Activated CD4-positive, alpha-beta T cell treated with anti-CD3 and anti-CD28 coated beads, Interleukin-2, amount 10 ng/mL, durations not matched to agents 24 days and 14 days (primary cell): ENCODE data around the gene CRACR2A. TPM values are rescaled to one million over a fixed set of nuclear protein-coding genes. Genes with fewer than 3 reads are reported as not detected.

Source experiments
- DNase-seq: peaks from one replicate; pipeline ENCODE4 v3.0.0; 2022
- H3K27ac Mint-ChIP-seq: one replicate; pipeline ENCODE4 v1.8.0; 2022; ENCODE audit warnings: mild to moderate bottlenecking, mixed read lengths
- H3K27me3 Mint-ChIP-seq: one replicate; pipeline ENCODE4 v1.8.0; 2022; ENCODE audit warnings: mixed read lengths
- H3K36me3 Mint-ChIP-seq: one replicate; pipeline ENCODE4 v1.8.0; 2022; ENCODE audit warnings: low read depth, mild to moderate bottlenecking, mixed read lengths
- H3K4me1 Mint-ChIP-seq: one replicate; pipeline ENCODE4 v1.8.0; 2021; ENCODE audit warnings: mixed read lengths
- H3K4me3 Mint-ChIP-seq: one replicate; pipeline ENCODE4 v1.8.0; 2022; ENCODE audit warnings: mild to moderate bottlenecking, moderate library complexity, mixed read lengths
- H3K9me3 Mint-ChIP-seq: one replicate; pipeline ENCODE4 v1.8.0; 2021; ENCODE audit warnings: mixed read lengths
- intact Hi-C: fragments of 100-400 bp; cut with micrococcal nuclease; formaldehyde crosslinking; loops from one replicate; pipeline ENCODE4 v1.15.1; 2023
- total RNA-seq: library from RNA; stranded (reverse); gene quantifications from 2 replicates; pipeline ENCODE4 v1.2.3, GENCODE V29; 2022

Gene CRACR2A
- total RNA-seq, 1 donor from 2014 or later, result 27.0 TPM

DNA sequence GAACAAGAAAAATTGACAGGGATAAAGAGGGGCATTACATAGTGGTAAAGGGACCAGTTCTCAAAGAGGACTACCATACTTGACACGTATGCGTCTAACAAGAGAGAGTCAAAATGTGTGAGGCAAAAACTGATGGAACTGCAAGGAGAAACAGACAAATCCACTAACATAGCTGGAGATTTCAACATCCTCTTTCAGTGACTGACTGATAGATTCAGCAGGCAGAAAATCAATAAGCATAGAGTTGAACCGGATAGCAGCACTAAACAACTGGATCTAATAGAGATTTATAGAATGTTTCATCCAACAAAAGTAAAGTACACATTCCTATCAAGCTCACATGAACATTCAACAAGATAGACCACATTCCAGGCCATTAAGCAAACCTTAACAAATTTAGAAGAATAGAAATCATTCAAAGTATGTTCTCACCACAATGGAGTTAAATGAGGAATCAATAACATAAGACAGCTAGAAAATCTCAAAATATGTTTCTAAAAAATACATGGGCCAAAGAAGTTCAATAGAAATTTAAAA lies 16.1 kb upstream of the CRACR2A start:
- Mint-ChIP-seq H3K4me3 (no peak overlapping the region), H3K27me3 (no peaks in the 10 kb centered on the region), H3K9me3 (no peaks in the 10 kb centered on the region), H3K36me3 (no peaks in the 10 kb centered on the region), H3K27ac (no peak overlapping the region), H3K4me1 (peaks cover 12% of the 10 kb centered on the region)
- intact Hi-C loops, result no loop called here
- no peak for DNase-seq

DNA sequence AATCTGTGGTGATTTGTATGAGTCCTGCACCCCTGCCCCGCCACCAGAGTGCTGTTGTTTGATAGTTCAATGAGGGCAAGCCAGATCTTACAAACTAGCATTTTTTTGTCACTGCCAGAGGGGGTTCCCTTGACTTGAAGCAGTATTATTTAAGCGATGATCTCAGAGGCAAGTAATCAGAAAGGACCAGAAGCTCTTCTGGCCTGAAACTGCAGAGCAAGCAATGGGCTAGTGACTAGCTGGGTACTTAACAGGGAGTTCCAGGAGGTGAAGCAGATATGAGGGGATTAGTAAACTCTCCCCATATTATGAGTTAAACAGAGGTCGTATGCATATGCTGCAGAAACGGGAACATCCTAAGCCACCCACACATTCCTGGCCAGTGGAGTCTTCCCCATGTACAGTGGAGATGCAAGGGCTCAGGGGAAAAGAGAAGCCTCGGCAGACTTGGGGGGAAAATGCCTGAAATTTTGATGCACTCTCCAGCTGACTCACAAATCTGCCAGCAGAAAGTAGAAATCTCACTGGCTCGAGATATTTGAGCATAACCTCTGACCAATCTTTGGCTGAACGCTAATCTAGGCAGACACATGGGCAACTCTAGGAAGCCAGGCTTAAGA lies 8.3 kb upstream of the CRACR2A start:
- Mint-ChIP-seq H3K27me3 (no peaks in the 10 kb centered on the region), H3K36me3 (peaks cover 16% of the 10 kb centered on the region), H3K4me1 (peaks cover 7% of the 10 kb centered on the region), H3K9me3 (no peaks in the 10 kb centered on the region), H3K4me3 (no peak overlapping the region), H3K27ac (no peak overlapping the region)
- peak; percentile 28 for DNase-seq
- intact Hi-C loops, result no loop called here

- Mint-ChIP-seq H3K4me3 (no peak overlapping the region), H3K27me3 (no peaks in the 10 kb centered on the region), H3K27ac (no peak overlapping the region), H3K36me3 (peaks cover 16% of the 10 kb centered on the region), H3K9me3 (no peaks in the 10 kb centered on the region), H3K4me1 (peaks cover 7% of the 10 kb centered on the region)
- intact Hi-C loops, result loop anchor here (10.0 kb wide), 1 partner anchor 965 kb away; the partner anchor contains the start of gene FKBP4
- DNase-seq, result peak; percentile 29
Observed at GRCh38 chr12:3759878-3760277, 7.0 kb upstream of the CRACR2A start.

DNA sequence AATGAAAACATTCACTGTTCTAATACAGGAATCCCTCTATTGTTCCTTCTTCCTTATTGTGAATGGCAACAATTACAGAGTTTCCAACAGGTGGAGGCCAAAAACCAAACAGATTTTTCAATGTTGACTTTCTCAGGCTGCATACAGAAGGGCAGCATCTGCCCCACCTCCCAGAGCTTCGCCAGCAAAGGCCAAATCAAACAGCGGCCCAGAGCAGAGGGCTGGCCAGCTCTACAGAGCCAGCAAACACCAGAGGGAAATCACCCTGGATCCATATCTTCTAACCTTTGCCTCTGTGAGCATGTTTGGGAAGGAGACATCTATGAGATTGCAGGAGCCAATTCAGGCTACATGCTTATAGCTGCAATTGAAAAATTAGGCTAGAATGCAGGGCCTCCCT lies 4.4 kb upstream of the CRACR2A start:
- Mint-ChIP-seq H3K4me3 (no peak overlapping the region), H3K27ac (no peak overlapping the region), H3K9me3 (no peaks in the 10 kb centered on the region), H3K4me1 (peaks cover 16% of the 10 kb centered on the region), H3K36me3 (peaks cover 18% of the 10 kb centered on the region), H3K27me3 (no peaks in the 10 kb centered on the region)
- intact Hi-C loops, result loop anchor here (10.0 kb wide), 1 partner anchor 962 kb away; the partner anchor contains the start of gene FKBP4
- DNase-seq, result no peak

DNA sequence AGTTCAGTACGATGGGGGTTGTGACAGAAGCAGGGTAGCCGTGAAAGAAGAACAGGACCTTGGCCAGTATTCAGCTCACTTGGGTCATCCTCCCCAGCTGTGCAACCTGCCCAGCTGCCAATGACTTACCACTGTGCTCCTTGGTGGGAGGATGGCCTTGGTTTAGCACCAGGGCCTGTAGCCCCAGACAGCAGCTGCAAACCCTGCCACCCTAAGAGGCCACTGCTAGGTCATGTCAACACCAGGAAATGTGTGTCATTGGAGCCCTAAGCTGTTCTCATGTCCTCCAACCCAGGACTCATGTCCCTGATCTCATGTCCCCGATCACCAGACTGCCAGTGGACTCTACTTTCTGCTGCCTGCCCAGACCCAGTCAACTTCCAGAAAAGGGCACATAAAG lies 3.0 kb upstream of the CRACR2A start:
- intact Hi-C loops, result loop anchor here (10.0 kb wide), 1 partner anchor 961 kb away; the partner anchor contains the start of gene FKBP4
- Mint-ChIP-seq H3K36me3 (peaks cover 29% of the 10 kb centered on the region), H3K9me3 (no peaks in the 10 kb centered on the region), H3K4me1 (peaks cover 30% of the 10 kb centered on the region), H3K4me3 (no peak overlapping the region), H3K27ac (no peak overlapping the region), H3K27me3 (no peaks in the 10 kb centered on the region)
- no peak for DNase-seq

DNA sequence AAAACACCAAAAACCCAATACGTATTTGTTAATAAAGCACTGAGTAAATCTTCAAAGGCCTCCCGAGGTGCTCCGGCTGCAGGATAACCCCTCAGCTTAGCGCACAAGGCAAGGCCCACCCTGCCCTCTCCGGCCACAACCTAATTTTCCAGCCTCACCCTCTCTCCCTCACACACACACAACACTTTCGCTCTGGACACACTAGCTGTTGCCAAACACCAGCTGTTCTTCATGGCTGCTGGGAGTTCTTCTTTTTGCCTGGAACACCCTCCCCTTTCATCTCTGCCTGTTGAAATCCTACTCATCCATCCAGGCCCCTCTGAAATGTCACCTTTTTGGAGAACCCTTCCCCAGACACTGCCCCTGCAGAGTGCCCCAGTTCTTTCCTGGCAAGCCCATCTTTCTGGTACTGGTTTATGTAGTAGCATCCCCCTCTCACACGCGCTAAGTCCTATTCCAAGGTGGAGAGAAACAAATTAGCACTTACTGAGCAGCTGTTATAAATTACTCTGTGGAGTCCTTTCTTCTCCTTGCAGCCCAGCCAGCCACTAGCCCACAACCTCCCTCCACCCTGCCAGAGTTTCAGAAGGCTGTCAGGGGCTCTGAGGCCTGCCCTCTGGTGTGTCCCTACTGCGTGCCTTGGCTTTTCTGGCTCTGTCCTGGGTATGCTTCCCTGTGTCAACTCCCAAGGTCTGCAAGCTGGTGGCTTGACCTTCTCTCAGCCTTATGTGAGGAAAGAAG lies 805 bp upstream of the CRACR2A start:
- intact Hi-C loops, result loop anchor here (1.0 to 10.0 kb wide), 8 partner anchors 49 to 959 kb away; partner anchors contain the start of genes AKAP3, CCND2, FKBP4 and NDUFA9
- Mint-ChIP-seq H3K36me3 (peaks cover 39% of the 10 kb centered on the region), H3K9me3 (no peaks in the 10 kb centered on the region)

GRCh38 chr12:3752096-3752709 lies 706 bp downstream of the CRACR2A start:
- Mint-ChIP-seq H3K27me3 (no peaks in the 10 kb centered on the region), H3K27ac (peak overlapping the region; percentile 98), H3K4me1 (peaks cover 51% of the 10 kb centered on the region), H3K36me3 (peaks cover 41% of the 10 kb centered on the region), H3K9me3 (no peaks in the 10 kb centered on the region), H3K4me3 (peak overlapping the region; percentile 90)
- DNase-seq, result peak; percentile 93
- intact Hi-C loops, result loop anchor here (1.0 to 10.0 kb wide), 8 partner anchors 24 to 957 kb away; partner anchors contain the start of genes AKAP3, CCND2, FKBP4 and NDUFA9

More for the DNA sequence above, 805 bp upstream of the CRACR2A start:
- peaks cover 42% of the 10 kb centered on the region for H3K4me1 Mint-ChIP-seq
- H3K27ac Mint-ChIP-seq, result peak overlapping the region; percentile 98
- peak overlapping the region; percentile 90 for H3K4me3 Mint-ChIP-seq
- DNase-seq, result peak; percentile 70
- H3K27me3 Mint-ChIP-seq, result no peaks in the 10 kb centered on the region

DNA sequence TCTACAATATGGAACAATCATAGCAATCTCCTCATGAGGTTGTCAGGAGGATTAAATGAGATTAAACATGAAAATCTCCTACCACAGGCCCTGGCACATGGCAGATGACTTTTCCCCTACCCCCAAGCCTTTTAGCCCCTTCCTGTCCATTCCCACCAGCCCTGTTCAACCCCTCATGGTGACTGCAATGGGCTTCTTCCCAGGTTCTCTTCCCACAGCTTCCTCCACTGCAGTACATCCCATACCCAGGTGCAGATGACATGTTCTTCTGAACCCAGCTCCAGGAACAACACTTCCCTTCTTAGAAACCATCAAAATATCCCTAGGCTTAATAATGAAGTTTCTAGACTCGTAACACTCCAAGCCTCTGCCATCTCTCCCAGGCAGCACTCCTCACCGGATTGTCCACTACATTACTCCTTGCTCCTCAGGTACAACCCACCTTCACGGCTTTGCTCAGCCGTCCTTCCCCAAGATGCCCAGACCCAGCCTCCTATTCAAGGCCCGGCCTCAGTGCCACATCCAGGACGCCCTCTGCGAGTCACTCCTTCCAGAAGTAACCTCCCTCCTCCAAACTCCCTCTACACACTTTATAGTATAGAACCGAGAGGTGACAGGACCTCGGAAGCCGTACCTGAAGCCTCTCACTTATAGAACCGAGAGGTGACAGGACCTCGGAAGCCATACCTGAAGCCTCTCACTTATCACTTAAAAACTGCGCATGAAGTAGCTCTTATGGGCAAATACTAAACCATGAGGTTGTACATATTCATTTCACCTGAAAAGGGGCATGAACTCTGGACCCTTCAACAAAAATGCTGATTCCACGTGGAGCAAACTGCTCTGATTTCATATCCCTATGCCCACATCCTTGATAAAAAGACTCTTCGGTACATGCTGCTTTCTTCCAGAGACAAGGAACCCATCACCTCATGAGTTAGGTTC lies 1.5 kb downstream of the CRACR2A start:
- peaks cover 55% of the 10 kb centered on the region for H3K4me1 Mint-ChIP-seq
- DNase-seq, result no peak

GRCh38 chr12:3750616-3751015 lies 2.3 kb downstream of the CRACR2A start:
- Mint-ChIP-seq H3K4me3 (peak overlapping the region; percentile 90), H3K27ac (peak overlapping the region; percentile 98), H3K27me3 (no peaks in the 10 kb centered on the region), H3K9me3 (peaks cover 4% of the 10 kb centered on the region), H3K36me3 (peaks cover 50% of the 10 kb centered on the region), H3K4me1 (peaks cover 59% of the 10 kb centered on the region)
- DNase-seq, result no peak
- intact Hi-C loops, result loop anchor here (5.0 to 10.0 kb wide), 5 partner anchors 52 to 956 kb away; partner anchors contain the start of genes FKBP4 and PARP11

More for the DNA sequence above, 1.5 kb downstream of the CRACR2A start:
- Mint-ChIP-seq H3K27ac (peak overlapping the region; percentile 98), H3K36me3 (peaks cover 43% of the 10 kb centered on the region), H3K9me3 (no peaks in the 10 kb centered on the region), H3K27me3 (no peaks in the 10 kb centered on the region), H3K4me3 (peak overlapping the region; percentile 90)
- intact Hi-C loops, result loop anchor here (1.0 to 10.0 kb wide), 8 partner anchors 23 to 957 kb away; partner anchors contain the start of genes AKAP3, CCND2, FKBP4 and NDUFA9

GRCh38 chr12:3748620-3749019 lies 4.3 kb downstream of the CRACR2A start:
- Mint-ChIP-seq H3K27ac (no peak overlapping the region), H3K27me3 (no peaks in the 10 kb centered on the region), H3K4me3 (no peak overlapping the region), H3K36me3 (peaks cover 63% of the 10 kb centered on the region), H3K9me3 (peaks cover 4% of the 10 kb centered on the region), H3K4me1 (peaks cover 66% of the 10 kb centered on the region)
- no peak for DNase-seq
- intact Hi-C loops, result no loop called here

GRCh38 chr12:3747976-3748619 lies 4.8 kb downstream of the CRACR2A start:
- Mint-ChIP-seq H3K9me3 (peaks cover 4% of the 10 kb centered on the region), H3K4me3 (peak overlapping the region; percentile 8), H3K27ac (peak overlapping the region; percentile 34), H3K4me1 (peaks cover 63% of the 10 kb centered on the region), H3K36me3 (peaks cover 64% of the 10 kb centered on the region), H3K27me3 (no peaks in the 10 kb centered on the region)
- DNase-seq, result no peak
- intact Hi-C loops, result no loop called here

- no peak for DNase-seq
- intact Hi-C loops, result no loop called here
Observed at GRCh38 chr12:3747543-3747942, 5.4 kb downstream of the CRACR2A start.

More at GRCh38 chr12:3747543-3747942, 5.4 kb downstream of the CRACR2A start:
- H3K27me3 Mint-ChIP-seq, result no peaks in the 10 kb centered on the region
- no peak overlapping the region for H3K4me3 Mint-ChIP-seq
- H3K9me3 Mint-ChIP-seq, result peaks cover 4% of the 10 kb centered on the region
- H3K4me1 Mint-ChIP-seq, result peaks cover 63% of the 10 kb centered on the region
- no peak overlapping the region for H3K27ac Mint-ChIP-seq
- peaks cover 67% of the 10 kb centered on the region for H3K36me3 Mint-ChIP-seq
